MM.1S (cell line): ENCODE results near the gene PPP1R17.

Source experiments
- DNase-seq: peaks from one replicate; pipeline ENCODE4 v3.0.0-alpha.2; 2015
- H2AFZ ChIP-seq: fragments of 300-600 bp; sonication (generic); 2 replicates; pipeline ENCODE4 v1.6.0; 2016; ENCODE audit warnings: antibody characterized with exemption, low read length
- H3F3A ChIP-seq: fragments of 300-600 bp; sonication (generic); 2 replicates; pipeline ENCODE4 v1.6.1; 2016; ENCODE audit warnings: mild to moderate bottlenecking, antibody characterized with exemption, low read length, moderate library complexity, mixed read lengths; ENCODE audit not compliant: insufficient read depth
- H3K27ac ChIP-seq: fragments of 300-600 bp; sonication (generic); 2 replicates; pipeline ENCODE4 v1.5.1; 2016; ENCODE audit warnings: mild to moderate bottlenecking, low read length
- H3K27me3 ChIP-seq: fragments of 300-600 bp; sonication (generic); replicated peaks from 2 replicates; pipeline ENCODE4 v1.6.0; 2016; ENCODE audit warnings: low read length; ENCODE audit not compliant: insufficient read depth
- H3K36me3 ChIP-seq: fragments of 300-600 bp; sonication (generic); replicated peaks from 2 replicates; pipeline ENCODE4 v1.6.1; 2016; ENCODE audit warnings: mild to moderate bottlenecking, low read length, mixed read lengths; ENCODE audit not compliant: insufficient read depth
- H3K4me1 ChIP-seq: fragments of 300-600 bp; sonication (generic); 2 replicates; pipeline ENCODE4 v1.6.1; 2016; ENCODE audit warnings: low read length, mixed read lengths
- H3K4me2 ChIP-seq: fragments of 300-600 bp; sonication (generic); 2 replicates; pipeline ENCODE4 v1.6.0; 2016; ENCODE audit warnings: low read depth, low read length
- H3K4me3 ChIP-seq: fragments of 300-600 bp; sonication (generic); 2 replicates; pipeline ENCODE4 v1.5.1; 2016; ENCODE audit warnings: low read length, mixed read lengths
- H3K79me2 ChIP-seq: fragments of 300-600 bp; sonication (generic); 2 replicates; pipeline ENCODE4 v1.6.1; 2016; ENCODE audit warnings: mixed run types, low read length, mixed read lengths
- H3K9ac ChIP-seq: fragments of 300-600 bp; sonication (generic); 2 replicates; pipeline ENCODE4 v1.6.1; 2016; ENCODE audit warnings: low read length, mixed read lengths
- H3K9me2 ChIP-seq: fragments of 300-600 bp; sonication (generic); replicated peaks from 2 replicates; pipeline ENCODE4 v1.6.1; 2016; ENCODE audit warnings: mild to moderate bottlenecking, low read length, mixed read lengths; ENCODE audit not compliant: insufficient read depth
- H3K9me3 ChIP-seq: fragments of 300-600 bp; sonication (generic); replicated peaks from 2 replicates; pipeline ENCODE4 v1.6.1; 2016; ENCODE audit warnings: mild to moderate bottlenecking, low read length, mixed read lengths; ENCODE audit not compliant: insufficient read depth
- H4K20me1 ChIP-seq: fragments of 300-600 bp; sonication (generic); 2 replicates; pipeline ENCODE4 v1.6.1; 2016; ENCODE audit warnings: mild to moderate bottlenecking, low read length, moderate library complexity, mixed read lengths; ENCODE audit not compliant: insufficient read depth
- CTCF ChIP-seq: fragments of 300-600 bp; sonication (generic); IDR thresholded peaks from 2 replicates; pipeline ENCODE4 v1.5.1; 2016; ENCODE audit warnings: antibody characterized with exemption, low read length, mixed read lengths
- EZH2 ChIP-seq: fragments of 300-600 bp; sonication (generic); optimal IDR thresholded peaks from 2 replicates; pipeline ENCODE3; 2017; ENCODE audit warnings: low read depth, mild to moderate bottlenecking, antibody characterized with exemption, low read length, mixed read lengths
- EZH2phosphoT487 ChIP-seq: fragments of 300-600 bp; sonication (generic); IDR thresholded peaks from 2 replicates; pipeline ENCODE4 v1.6.1; 2018; ENCODE audit warnings: antibody characterized with exemption, low read length

Gene PPP1R17

GRCh38 chr7:31679574-31680305 lies 7.3 kb upstream of the PPP1R17 start:
- no peak overlapping the region for H3K4me3 ChIP-seq
- no peaks in the 10 kb centered on the region for H3K4me1 ChIP-seq
- no peak overlapping the region for H3K4me2 ChIP-seq
- no peaks in the 10 kb centered on the region for H3K9me2 ChIP-seq
- H2AFZ ChIP-seq = no peak overlapping the region
- no peaks in the 10 kb centered on the region for H3K36me3 ChIP-seq
- no peak for TF ChIP-seq CTCF
- TF ChIP-seq EZH2phosphoT487 = no peak
- no peak for TF ChIP-seq EZH2
- no peaks in the 10 kb centered on the region for H4K20me1 ChIP-seq
- H3K27ac ChIP-seq = no peak overlapping the region
- H3K79me2 ChIP-seq = no peaks in the 10 kb centered on the region
- no peaks in the 10 kb centered on the region for H3K9me3 ChIP-seq
- no peaks in the 10 kb centered on the region for H3K27me3 ChIP-seq
- no peaks in the 10 kb centered on the region for H3F3A ChIP-seq
- DNase-seq = no peak
- no peak overlapping the region for H3K9ac ChIP-seq

- Histone ChIP-seq H3F3A (no peaks in the 10 kb centered on the region), H3K36me3 (no peaks in the 10 kb centered on the region), H3K27ac (no peak overlapping the region), H3K4me3 (no peak overlapping the region), H3K9me2 (no peaks in the 10 kb centered on the region), H3K9ac (no peak overlapping the region), H3K4me1 (no peaks in the 10 kb centered on the region), H3K27me3 (no peaks in the 10 kb centered on the region), H3K79me2 (no peaks in the 10 kb centered on the region), H3K9me3 (no peaks in the 10 kb centered on the region), H3K4me2 (no peak overlapping the region), H4K20me1 (no peaks in the 10 kb centered on the region), H2AFZ (no peak overlapping the region)
- DNase-seq = no peak
- no peak for TF ChIP-seq EZH2
- TF ChIP-seq EZH2phosphoT487 = no peak
- no peak for TF ChIP-seq CTCF
Observed at GRCh38 chr7:31683445-31684225, 3.4 kb upstream of the PPP1R17 start.

- no peak overlapping the region for H3K9ac ChIP-seq
Observed at GRCh38 chr7:31688372-31688771, 1.4 kb downstream of the PPP1R17 start.

More at GRCh38 chr7:31688372-31688771, 1.4 kb downstream of the PPP1R17 start:
- TF ChIP-seq EZH2 (no peak), EZH2phosphoT487 (no peak), CTCF (no peak)
- H3K4me1 ChIP-seq = no peaks in the 10 kb centered on the region
- no peaks in the 10 kb centered on the region for H3K79me2 ChIP-seq
- no peak for DNase-seq
- no peak overlapping the region for H2AFZ ChIP-seq
- no peaks in the 10 kb centered on the region for H3K9me2 ChIP-seq
- no peak overlapping the region for H3K4me2 ChIP-seq
- no peak overlapping the region for H3K27ac ChIP-seq
- H3F3A ChIP-seq = no peaks in the 10 kb centered on the region
- no peak overlapping the region for H3K4me3 ChIP-seq
- no peaks in the 10 kb centered on the region for H3K9me3 ChIP-seq
- H3K36me3 ChIP-seq = no peaks in the 10 kb centered on the region
- no peaks in the 10 kb centered on the region for H4K20me1 ChIP-seq
- H3K27me3 ChIP-seq = no peaks in the 10 kb centered on the region
